ENCODE measurements around the gene SMAD5.

GRCh38 chr5:136101884-136102283 is 30.8 kb upstream of the SMAD5 start:
- TF ChIP-seq CTCF (IDR thresholded peaks at IDR 0.05) (no peak), POLR2A (IDR thresholded peaks at IDR 0.05) (no peak)

All from thyroid gland (tissue), 4 donors.